HPDE6-E6E7 (cell line): ENCODE measurements around the gene NCAM1.

Experiments
- DNase-seq: peaks from one replicate; pipeline ENCODE4 v3.0.0; 2011; ENCODE audit warnings: missing footprints; ENCODE audit errors: extremely low spot score

NCAM1 gene

GRCh38 chr11:113249786-113250185 lies 288.6 kb downstream of the NCAM1 start:
- DNase-seq, result no peak

GRCh38 chr11:113251281-113251680 lies 290.1 kb downstream of the NCAM1 start:
- no peak for DNase-seq

GRCh38 chr11:113253406-113253805 lies 292.2 kb downstream of the NCAM1 start:
- DNase-seq, result no peak

- no peak for DNase-seq
Measured at GRCh38 chr11:113255096-113255495, 293.9 kb downstream of the NCAM1 start.

- no peak for DNase-seq
Measured at GRCh38 chr11:113255741-113256140, 294.5 kb downstream of the NCAM1 start.

- no peak for DNase-seq
Measured at GRCh38 chr11:113256431-113257202, 295.4 kb downstream of the NCAM1 start.

GRCh38 chr11:113260096-113260425 lies 298.8 kb downstream of the NCAM1 start:
- DNase-seq, result no peak

- no peak for DNase-seq
Measured at GRCh38 chr11:113260541-113260940, 299.3 kb downstream of the NCAM1 start.

GRCh38 chr11:113261709-113262475 lies 300.7 kb downstream of the NCAM1 start:
- no peak for DNase-seq

- DNase-seq, result no peak
Measured at GRCh38 chr11:113262594-113262993, 301.4 kb downstream of the NCAM1 start.

- no peak for DNase-seq
Measured at GRCh38 chr11:113263458-113264259, 302.4 kb downstream of the NCAM1 start.

GRCh38 chr11:113265362-113265761 lies 304.1 kb downstream of the NCAM1 start:
- DNase-seq, result no peak

GRCh38 chr11:113267493-113267892 lies 306.3 kb downstream of the NCAM1 start:
- DNase-seq, result no peak

GRCh38 chr11:113269096-113269495 lies 307.9 kb downstream of the NCAM1 start:
- no peak for DNase-seq

GRCh38 chr11:113269636-113270035 lies 308.4 kb downstream of the NCAM1 start:
- DNase-seq, result no peak

GRCh38 chr11:113270080-113270479 lies 308.9 kb downstream of the NCAM1 start:
- no peak for DNase-seq

- no peak for DNase-seq
Measured at GRCh38 chr11:113271551-113272245, 310.5 kb downstream of the NCAM1 start.

GRCh38 chr11:113272281-113272680 lies 311.1 kb downstream of the NCAM1 start:
- no peak for DNase-seq

- no peak for DNase-seq
Measured at GRCh38 chr11:113272927-113273615, 311.9 kb downstream of the NCAM1 start.

- DNase-seq, result no peak
Measured at GRCh38 chr11:113273720-113274119, 312.5 kb downstream of the NCAM1 start.
